Effector CD8-positive, alpha-beta T cell (primary cell): Measurements from ENCODE around the gene ICAM4.
"Not testable (repeated sequence)": the region's sequence is repeated elsewhere in the genome, so short reads cannot be mapped to it uniquely, and the experiment has no call there.

Source experiments
- DNase-seq: peaks from one replicate; lab custom pipeline; 2025; lab: John Stamatoyannopoulos, UW

Gene ICAM4

DNA sequence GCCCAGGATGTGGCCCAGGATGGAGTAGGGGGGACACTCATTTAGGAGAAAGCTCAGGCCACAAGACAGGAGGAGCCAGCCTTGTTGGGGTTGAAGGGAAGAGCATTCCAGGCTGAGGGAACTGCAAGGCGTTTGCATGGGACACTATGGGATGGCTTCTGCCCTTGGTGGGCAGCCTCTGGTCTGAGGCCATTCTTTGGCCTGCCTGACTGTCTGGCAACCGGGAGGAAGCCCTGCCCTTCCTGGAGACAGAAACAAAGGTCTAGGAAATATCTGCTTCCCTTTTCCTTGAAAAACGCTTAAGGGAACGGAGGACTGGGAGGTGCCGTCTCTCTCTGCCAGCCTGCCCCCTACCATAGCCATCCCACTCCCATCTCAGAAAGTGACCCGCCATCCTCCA, 18.7 kb upstream of the ICAM4 start:
- DNase-seq, result no peak

- peak; percentile 80 for DNase-seq
Observed at GRCh38 chr19:10269333-10270179, 17.2 kb upstream of the ICAM4 start.

- peak; percentile 22 for DNase-seq
Observed at GRCh38 chr19:10270180-10270615, 16.6 kb upstream of the ICAM4 start.

DNA sequence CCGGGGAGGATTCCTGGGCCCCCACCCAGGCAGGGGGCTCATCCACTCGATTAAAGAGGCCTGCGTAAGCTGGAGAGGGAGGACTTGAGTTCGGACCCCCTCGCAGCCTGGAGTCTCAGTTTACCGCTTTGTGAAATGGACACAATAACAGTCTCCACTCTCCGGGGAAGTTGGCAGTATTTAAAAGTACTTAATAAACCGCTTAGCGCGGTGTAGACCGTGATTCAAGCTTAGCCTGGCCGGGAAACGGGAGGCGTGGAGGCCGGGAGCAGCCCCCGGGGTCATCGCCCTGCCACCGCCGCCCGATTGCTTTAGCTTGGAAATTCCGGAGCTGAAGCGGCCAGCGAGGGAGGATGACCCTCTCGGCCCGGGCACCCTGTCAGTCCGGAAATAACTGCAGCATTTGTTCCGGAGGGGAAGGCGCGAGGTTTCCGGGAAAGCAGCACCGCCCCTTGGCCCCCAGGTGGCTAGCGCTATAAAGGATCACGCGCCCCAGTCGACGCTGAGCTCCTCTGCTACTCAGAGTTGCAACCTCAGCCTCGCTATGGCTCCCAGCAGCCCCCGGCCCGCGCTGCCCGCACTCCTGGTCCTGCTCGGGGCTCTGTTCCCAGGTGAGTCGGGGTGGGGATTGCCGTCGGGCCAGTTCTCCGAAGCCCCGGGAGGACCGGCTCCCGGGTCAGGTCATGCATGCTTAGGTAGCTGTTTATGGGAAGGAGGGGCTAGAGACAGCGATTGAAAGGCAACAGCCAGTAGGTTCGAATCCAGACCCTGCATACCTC, 15.9 kb upstream of the ICAM4 start, which contains the start of gene ICAM1:
TSS of gene ICAM1 (plus strand) at position 505 of the 779 bp plus-strand sequence. CDS start at position 545, 40 bp downstream.
- DNase-seq, result peak; percentile 45

GRCh38 chr19:10271543-10272086, 15.1 kb upstream of the ICAM4 start:
- peak; percentile 27 for DNase-seq

DNA sequence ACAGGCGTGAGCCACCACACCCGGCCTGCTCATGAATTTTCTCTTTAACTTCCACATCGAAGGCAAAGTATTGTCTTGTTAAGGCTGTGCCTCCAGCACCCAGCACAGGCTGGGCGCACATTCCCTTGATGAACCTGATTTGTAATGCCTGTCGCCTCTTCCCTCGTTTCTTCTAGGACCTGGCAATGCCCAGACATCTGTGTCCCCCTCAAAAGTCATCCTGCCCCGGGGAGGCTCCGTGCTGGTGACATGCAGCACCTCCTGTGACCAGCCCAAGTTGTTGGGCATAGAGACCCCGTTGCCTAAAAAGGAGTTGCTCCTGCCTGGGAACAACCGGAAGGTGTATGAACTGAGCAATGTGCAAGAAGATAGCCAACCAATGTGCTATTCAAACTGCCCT, 12.2 kb upstream of the ICAM4 start:
- no peak for DNase-seq

DNA sequence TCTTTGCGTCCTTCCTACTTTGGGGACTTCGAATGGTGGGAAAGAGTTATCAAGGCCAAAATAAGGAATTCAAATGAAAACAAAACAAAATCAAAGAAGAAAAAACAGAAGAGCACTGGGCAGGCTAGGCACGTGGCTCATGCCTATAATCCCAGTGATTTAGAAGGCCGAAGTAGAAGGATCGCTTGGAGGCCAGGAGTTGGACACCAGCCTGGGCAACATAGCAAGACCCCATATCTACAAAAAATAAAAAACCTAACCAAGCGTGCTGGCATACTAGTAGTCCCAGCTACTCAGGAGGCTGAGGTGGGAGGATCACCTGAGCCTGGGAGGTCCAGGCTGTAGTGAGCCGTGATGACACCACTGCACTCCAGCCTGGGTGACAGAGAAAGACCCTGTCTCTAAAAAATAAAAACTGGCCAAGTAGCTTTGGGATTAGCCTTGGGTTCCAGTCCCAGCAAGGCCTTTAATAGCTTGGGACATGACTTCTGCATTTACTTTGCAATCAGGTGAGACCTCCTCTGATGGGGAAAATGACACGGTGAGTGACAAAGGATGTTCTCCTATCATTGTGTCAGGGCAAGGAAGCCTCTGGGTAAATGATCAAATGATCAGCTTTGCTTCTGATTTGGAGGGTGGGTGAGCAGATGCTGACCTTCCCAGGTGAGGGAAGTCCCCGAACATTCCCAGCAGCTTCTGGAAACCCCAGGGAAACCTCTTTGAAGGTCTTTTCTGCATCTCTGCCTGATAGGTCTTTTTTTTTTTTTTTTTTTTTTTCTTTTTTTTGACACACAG, 8.8 kb upstream of the ICAM4 start:
- DNase-seq, result no peak

- DNase-seq, result no peak
Observed at GRCh38 chr19:10278935-10279334, 7.8 kb upstream of the ICAM4 start.

DNA sequence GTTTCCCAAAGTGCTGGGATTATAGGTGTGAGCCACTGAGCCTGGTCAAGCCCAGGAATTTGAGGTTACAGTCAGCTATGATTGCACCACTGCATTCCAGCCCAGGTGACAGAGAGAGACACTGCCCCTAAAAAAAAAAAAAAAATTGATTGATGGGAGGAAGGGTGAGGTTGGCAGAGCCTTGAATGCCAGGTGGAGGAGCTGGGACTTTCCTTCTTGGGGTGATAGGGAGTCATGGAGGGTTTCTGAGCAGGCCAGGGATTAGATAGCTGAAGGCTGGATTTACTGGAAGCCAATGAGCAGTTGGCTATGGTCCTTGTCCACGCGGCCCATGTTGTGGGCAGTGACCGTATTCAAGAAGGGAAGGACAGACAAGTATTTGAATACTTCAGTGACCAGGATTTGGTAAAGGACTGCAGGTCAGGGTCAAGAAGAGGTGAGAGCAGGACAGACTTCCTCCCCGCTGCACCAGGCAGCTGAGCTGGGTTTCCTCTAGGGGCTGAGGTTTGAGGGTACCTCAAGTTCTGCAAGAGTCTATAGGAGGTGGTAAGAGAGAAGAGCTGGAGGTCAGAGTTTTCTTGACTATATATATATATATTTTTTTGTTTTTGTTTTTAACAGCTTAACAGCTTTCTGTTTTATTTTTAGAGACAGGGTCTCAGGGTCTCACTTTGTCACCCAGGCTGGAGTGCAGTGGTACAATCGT, 6.9 kb upstream of the ICAM4 start:
- DNase-seq, result no peak

GRCh38 chr19:10282043-10282442, 4.7 kb upstream of the ICAM4 start:
- not testable (repeated sequence) for DNase-seq

- DNase-seq, result no peak
Observed at GRCh38 chr19:10283301-10284064, 3.3 kb upstream of the ICAM4 start.

GRCh38 chr19:10284065-10284959, 2.4 kb upstream of the ICAM4 start:
- no peak for DNase-seq

- no peak for DNase-seq
Observed at GRCh38 chr19:10284960-10285278, 1.8 kb upstream of the ICAM4 start.

DNA sequence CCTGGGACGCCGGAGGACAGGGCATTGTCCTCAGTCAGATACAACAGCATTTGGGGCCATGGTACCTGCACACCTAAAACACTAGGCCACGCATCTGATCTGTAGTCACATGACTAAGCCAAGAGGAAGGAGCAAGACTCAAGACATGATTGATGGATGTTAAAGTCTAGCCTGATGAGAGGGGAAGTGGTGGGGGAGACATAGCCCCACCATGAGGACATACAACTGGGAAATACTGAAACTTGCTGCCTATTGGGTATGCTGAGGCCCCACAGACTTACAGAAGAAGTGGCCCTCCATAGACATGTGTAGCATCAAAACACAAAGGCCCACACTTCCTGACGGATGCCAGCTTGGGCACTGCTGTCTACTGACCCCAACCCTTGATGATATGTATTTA, 1.4 kb upstream of the ICAM4 start:
- DNase-seq, result no peak

- DNase-seq, result no peak
Observed at GRCh38 chr19:10288662-10289166, 2.0 kb downstream of the ICAM4 start.

DNA sequence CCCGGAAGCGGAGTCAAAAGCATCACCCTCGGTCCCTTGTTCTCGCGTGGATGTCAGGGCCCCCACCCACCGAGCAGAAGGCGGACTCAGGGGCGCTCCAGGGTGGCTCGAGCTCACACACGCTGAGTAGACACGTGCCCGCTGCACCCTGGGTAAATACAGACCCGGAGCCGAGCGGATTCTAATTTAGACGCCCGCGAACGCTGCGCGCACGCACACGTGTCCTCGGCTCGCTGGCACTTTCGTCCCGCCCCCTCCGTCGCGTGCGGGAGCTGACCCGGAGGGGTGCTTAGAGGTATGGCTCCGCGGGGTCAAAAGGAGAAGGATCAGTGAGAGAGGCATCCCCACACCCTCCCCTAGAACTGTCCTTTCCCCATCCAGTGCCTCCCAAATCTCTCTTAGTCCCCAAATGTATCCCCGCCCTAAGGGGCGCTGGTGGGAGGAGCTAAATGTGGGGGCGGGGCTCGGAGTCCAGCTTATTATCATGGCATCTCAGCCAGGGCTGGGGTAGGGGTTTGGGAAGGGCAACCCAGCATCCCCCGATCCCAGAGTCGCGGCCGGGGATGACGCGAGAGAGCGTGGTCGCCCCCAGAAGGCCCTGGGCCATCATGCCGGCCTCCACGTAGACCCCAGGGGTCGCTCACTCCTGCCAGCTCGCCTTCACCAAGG, 2.5 kb downstream of the ICAM4 start:
- peak; percentile 40 for DNase-seq

DNA sequence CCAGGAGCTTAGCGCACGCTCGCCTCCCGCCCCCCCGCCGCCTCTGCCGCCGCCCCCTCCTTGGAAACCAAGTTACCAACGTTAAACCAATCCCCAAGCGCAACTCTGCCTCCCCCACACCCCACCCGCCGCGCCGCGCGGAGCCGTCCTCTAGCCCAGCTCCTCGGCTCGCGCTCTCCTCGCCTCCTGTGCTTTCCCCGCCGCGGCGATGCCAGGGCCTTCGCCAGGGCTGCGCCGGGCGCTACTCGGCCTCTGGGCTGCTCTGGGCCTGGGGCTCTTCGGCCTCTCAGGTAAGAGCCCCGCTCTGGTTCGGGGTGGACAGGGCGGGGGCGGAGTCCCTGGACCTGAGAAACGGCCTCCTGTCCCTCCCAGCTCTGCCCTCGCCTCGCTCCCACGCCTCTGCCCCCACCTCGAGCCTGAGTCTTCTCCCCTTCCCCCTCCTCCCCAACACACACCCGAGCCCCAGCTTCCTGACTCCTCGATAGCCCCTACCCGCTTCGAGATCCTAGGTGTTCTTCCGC, 3.1 kb downstream of the ICAM4 start, which contains the start of gene ICAM5:
TSS of gene ICAM5 (plus strand) at position 117 of the 521 bp plus-strand sequence. CDS start at position 209, 92 bp downstream.
- DNase-seq, result no peak

- no peak for DNase-seq
Observed at GRCh38 chr19:10290357-10290875, 3.7 kb downstream of the ICAM4 start.
